Right lobe of liver (tissue), 4 donors: ENCODE data around the gene RPP25L.

Source experiments
- CTCF ChIP-seq, 4 donors: fragments of 200-600 bp in 3 of 4; fragments of 450-650 bp in 1 of 4; IDR thresholded peaks; one replicate each; pipeline versions ENCODE4 v1.5.1 to v1.8.0; 2016 to 2022; ENCODE audit warnings: antibody characterized with exemption in 4 of 4, mild to moderate bottlenecking in 2 of 4
- POLR2A ChIP-seq: fragments of 450-650 bp; IDR thresholded peaks from one replicate; pipeline ENCODE4 v1.6.1; 2017; ENCODE audit warnings: antibody characterized with exemption, mild to moderate bottlenecking
- donor health status: DM: no; HTN: no; CAD: no.
- donor health status: DM: no; HTN: no; CAD: no.
- donor health status: DM: no; HTN: yes; CAD: no.

GRCh38 chr9:34562135-34562745 is 49.7 kb downstream of the RPP25L start:
- peak; percentile 34 to 67 (median 44) for TF ChIP-seq CTCF (IDR thresholded peaks at IDR 0.05)
- TF ChIP-seq POLR2A, result no peak
